Activated naive CD4-positive, alpha-beta T cell treated with Interleukin-2 at 50 U/mL for 16 hours (primary cell): ENCODE measurements around the gene NTRK1.

Experiments used
- DNase-seq: peaks from one replicate; pipeline ENCODE4 v3.0.0-alpha.2; 2020

The NTRK1 gene

DNA sequence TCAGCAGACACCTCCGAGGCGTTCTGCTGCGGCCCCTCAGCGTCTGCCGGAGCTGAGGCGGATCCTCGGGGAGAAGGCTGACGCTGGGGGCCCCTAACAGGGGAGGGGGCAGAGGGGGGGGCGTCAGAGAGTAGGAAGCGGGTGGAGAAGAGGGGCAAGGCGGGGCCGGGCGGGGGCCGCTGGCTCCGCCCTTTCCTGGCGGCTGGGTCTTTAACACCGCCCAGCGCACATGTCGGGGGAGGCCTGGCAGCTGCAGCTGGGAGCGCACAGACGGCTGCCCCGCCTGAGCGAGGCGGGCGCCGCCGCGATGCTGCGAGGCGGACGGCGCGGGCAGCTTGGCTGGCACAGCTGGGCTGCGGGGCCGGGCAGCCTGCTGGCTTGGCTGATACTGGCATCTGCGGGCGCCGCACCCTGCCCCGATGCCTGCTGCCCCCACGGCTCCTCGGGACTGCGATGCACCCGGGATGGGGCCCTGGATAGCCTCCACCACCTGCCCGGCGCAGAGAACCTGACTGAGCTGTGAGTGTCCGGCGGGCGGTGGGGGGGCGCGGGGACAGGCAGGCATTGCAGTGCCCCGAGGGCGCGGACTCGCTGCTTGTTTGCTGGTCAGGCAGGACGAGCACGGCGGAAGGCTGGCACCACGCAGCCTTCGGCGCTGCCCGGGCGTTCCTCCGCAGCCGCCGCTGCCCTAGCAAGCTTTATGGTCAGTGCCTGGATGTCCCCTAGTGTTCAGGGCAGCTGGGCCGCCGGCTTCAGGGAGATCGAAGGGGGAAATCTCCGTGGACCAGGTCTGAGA, at the start of gene NTRK1:
Gene NTRK1, plus strand, starts transcription at position 238 of the 796 bp plus-strand sequence. Its CDS starts 70 bp downstream, at position 308.
- peak; percentile 59 for DNase-seq

DNA sequence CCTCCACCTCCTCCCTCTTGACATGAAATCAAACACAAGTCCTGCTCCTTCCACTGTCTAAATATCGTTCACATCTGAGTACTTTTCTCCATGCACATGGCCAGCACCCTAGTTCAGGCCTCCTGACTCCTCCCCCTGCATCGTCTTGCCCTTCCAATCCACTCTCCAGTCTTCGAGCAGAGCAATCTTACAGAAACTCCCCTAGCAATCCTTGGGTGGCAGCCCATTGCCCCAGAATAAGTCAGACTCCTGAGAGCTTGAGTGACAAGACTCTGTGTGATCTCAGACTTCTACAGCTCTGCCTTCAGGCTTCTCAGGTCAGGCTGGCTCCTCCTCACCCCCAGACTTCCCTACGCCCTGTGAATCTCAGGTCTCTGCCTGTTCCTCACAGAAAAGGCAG, 49.5 kb upstream of the NTRK1 start:
- no peak for DNase-seq

DNA sequence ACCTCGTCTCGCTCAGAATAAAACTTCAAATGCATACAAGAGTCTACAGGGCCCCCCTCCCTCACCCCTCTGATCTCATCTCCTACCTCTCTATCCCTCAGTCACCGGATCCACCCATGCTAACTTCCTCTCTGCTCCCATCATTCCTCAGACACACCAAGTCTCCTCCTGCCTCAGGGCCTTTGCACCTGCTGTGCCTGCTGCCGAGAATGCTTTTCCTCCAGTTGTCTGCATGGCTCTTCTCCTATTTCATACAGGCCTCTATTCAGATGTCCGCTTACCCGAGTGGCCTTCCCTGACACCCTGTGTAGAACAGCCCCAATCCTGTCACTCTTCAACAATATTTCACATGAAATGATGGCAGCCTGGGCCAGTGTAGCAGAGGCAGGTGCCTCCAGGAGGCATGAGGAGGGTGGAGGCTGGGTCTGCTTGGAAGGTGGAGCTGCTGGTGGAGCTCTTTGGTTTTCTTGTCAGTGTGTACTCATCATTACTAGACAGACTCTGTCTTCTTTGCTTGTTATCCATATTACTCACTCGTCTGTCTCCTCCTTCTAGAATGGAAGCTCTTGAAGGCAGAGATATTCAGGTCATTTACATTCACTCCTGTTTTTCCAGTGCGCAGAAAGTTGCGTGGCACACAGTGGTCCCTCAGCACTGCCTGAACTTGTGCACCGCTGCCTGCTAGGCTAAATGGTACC, 48.2 kb upstream of the NTRK1 start:
- no peak for DNase-seq

DNA sequence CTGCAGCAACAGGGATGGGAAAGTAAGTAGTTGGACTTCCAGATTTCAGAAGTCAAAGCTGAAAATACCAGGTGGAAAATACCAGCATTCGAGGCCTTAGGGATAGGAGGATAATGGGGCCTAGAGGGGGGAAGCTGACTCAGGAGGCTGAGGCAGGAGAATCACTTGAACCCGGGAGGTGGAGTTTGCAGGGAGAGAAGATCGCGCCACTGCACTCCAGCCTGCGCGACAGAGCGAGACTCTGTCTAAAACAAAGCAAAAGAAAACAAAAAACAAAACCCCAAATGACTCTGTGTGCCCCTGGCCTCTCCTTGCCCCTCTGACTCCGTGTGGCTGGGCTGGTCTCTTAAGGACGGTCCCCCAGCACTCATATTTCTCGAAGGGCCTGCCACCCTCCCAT, 47.4 kb upstream of the NTRK1 start:
- DNase-seq: no peak

GRCh38 chr1:156813750-156814570, 46.7 kb upstream of the NTRK1 start:
- DNase-seq: peak; percentile 74

DNA sequence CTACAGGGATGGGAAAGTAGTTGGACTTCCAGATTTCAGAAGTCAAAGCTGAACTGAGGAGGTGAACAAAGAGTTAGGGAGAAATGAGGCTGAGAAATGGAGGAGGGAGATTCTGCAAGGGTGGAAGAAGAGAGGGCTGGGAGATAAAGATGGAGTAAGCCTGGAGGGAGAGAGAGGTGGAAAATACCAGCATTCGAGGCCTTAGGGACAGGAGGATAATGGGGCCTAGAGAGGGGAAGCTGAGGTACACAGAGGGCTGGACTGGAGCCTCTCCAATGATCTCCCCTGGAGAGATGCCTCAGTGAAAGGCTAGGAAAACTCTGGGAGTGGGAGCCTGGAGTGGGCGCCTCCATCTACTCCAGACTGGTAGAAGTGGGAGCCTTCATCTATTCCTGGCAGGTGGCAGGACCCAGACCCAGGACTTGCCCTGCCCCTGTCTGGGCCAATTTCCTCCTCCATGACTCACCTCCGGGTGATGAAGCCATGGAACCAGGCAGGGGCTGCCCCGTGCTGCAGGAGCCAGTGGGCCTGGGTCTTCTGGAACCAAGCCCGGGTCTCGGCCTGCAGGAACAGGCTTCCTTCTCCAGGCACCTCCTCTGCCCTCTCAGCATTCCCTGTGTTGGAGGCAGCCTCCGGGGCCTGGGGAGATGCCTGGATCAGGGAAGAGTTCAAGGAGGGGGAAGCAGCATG, 45.9 kb upstream of the NTRK1 start:
- peak; percentile 61 for DNase-seq

DNA sequence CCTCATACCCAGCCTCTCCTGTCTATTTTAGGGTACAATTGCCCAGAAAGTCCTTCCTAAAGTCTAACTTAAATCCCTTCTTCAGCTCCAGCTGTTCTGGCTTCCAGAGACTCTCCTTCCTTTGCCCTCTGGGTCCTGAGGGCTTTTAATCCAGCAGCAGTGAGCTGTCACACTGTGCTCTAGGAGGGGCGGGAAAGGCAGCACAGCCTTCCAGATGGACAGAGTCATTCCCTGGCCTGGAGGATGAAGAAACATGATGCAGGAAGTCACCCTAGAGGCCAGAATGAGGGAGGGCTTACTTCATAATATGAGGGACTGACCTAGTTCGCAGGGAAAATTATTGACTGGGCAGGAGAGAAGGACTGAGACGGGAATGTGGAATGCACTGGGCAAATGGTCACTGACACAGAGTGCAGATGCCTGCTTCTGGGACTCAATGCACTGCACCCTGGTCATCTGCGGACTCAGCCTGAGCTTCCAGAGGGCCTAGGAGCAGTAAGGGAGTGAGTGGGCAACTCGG, 45.3 kb upstream of the NTRK1 start:
- no peak for DNase-seq

- DNase-seq: no peak
These were observed 44.7 kb upstream of the NTRK1 start for GRCh38 chr1:156815961-156816422.

DNA sequence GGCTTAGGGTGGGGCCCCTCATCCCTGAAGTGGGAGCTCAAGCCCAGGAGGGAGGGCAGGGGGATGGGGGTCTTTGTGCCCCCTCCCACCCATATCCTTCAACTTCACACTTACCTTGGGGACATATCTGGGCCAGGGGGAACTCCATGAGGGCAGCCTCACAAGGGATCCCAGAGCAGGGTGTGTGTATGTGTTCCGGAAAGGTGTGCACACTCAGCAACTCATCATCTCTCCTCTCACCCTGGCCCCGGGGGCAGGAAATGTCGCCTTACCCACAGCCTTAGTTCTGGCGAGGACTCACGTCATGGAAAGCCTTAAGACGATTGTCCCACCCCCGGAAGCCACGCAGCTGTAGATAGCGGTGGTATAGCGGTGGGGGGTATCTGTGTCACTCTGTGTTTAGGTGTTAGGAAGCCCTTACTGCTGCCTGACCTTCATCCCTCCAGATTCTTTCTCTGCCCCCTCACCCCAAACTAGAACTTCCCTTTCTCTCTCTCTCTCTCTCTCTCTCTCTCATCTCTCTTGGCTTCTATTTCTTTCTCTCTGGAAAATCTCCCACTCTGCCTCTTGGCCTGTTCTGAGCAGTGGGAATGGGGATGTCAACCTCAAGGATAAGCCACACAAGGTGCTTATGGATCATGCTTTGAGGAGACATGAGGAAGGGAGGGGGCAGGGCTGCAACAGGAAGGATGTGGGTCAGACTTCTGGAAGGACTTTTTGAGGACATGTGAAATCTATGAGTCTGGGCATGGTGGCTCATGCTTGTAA, 43.9 kb upstream of the NTRK1 start, which contains the start of gene SH2D2A:
Gene SH2D2A, minus strand, starts transcription at position 288 of the 768 bp plus-strand sequence. Its CDS starts 140 bp downstream, at position 148.
- peak; percentile 94 for DNase-seq

GRCh38 chr1:156821801-156822200, 38.9 kb upstream of the NTRK1 start:
- DNase-seq: peak; percentile 38

DNA sequence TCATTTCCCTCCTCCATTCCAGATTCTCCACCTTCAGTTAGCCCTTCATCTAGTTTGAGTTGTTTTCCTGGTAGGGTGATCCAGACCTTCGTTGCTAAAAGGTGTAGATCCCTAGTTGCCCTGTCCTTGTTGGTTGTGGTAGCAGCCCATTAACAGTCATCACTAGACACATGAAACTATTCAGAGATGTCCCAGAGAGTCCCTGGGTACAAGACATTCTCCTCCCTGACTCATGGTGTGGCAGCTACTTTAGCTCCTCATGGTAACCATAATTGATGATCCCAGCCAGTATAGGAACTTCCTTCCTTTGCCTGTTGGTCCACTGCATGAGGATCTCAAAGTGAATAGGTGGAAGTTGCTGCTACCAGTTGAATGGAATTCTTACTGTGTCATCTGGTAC, 38.0 kb upstream of the NTRK1 start:
- DNase-seq: no peak

DNA sequence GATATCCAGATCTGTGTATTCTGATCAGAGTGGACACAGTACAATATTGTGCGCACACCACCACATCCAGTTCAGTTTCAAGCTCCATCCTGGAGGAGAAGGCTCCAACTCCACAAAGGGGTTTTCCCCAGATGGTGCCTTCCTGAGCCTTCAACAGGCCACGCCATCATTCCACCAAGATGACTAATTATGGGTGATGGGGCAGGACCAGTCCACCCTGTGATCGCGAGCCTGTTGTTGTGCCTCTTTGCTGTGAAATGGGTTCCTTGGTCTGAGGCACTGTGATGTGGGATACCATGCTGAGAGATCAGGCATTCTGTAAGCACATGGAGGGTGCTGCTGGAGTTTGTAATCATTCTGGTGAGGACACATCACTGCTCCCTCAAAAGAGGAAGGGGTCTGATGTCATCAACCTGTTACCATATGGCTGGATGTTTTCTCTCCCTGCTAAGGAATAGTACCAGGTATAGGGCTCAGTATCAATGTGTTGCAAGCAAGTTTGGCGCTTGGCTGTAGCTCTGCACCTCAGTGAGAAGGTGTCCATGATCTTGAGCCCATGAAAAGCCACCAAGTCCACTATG, 37.4 kb upstream of the NTRK1 start:
- DNase-seq: no peak

DNA sequence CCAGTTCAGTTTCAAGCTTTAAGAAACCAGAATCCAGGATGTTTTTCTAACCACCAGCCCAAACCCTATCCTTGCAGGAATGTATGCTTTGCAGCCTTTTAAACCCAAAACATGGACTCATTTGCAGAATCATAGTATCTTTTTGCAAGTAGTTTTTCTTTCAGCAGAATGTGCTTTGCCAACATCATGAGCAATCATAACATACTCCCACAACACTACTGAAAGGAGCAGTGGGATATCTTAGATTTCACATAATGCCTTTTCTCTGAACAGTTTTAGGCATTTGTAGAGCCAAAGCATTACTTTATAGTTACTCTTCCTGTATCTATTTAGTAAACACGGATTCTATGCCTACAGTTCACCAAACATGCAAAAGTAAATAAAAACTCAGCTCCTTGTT, 34.0 kb upstream of the NTRK1 start:
- DNase-seq: no peak

DNA sequence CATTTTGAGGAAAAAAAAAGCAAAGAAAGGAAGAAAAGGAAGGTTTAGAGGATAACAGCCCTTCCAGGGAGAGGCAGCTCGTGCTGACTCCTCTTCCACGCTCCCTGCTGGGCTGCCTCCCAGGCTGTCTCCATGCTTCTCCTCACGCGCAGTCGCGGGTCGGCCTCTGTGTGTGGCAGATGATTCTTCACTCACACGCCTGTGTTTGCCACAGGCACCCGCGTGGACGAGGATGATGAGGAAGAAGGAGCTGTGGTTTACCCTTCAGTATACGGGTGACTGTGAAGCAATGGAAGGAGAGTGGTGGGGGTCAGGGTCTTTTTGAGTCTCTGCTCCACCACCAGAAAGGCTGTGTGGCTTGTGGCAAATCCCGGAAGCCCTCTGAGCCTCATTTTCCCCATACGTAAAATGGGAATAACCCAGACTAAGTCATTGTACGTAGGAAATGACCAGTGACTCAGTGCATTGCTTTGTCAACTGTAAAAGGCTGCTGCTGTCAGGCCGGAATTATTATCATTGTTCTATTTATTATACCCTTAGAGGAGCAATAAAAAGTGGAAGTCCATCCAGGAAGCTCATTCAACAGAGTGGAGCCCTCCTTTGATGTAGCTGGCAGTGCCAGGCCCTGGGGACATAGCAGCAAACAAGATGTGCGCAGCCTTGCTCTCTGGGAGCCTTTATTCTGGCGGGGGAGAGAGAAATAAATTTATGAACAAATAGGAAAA, 32.1 kb upstream of the NTRK1 start:
- DNase-seq: no peak

DNA sequence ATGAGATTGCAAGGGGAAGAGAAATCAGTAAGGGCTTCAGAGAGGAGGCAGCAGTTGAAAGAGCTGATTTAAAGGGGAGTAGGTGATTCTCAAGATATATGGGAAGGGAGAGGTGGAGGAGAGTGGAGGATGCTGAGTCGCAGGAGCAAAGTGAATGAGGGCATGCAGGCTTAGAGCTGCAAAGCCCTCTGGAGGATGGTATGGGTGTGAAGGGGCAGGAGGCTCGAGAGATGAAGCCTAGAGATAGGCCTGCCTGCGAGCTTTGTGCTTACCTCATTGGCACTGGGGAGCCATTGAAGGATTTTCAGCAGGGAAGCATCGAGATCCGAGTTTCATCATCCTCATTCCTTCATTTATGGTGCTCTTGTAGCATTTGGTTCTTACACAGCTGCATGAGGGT, 28.2 kb upstream of the NTRK1 start:
- DNase-seq: no peak

DNA sequence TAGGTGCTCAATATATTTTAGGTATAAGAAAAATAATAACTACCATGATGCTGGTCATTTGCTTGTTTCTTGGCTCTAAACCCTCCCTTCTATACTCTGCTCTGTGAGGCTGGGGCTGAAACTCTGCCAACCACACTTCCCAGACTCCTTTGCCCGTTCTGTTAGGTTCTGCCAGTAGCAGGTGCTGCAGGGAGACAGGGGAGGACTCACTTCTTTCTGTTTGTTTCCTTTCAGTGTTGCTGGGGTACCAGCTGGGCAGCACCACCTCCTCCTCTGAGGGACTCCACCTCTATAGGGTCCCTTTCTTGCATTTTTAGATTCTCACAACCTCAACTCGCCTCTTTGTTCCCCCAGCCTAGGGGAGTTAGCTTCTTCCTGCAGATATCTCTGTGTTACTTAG, 27.1 kb upstream of the NTRK1 start:
- DNase-seq: no peak

GRCh38 chr1:156834322-156834721, 26.3 kb upstream of the NTRK1 start:
- no peak for DNase-seq

DNA sequence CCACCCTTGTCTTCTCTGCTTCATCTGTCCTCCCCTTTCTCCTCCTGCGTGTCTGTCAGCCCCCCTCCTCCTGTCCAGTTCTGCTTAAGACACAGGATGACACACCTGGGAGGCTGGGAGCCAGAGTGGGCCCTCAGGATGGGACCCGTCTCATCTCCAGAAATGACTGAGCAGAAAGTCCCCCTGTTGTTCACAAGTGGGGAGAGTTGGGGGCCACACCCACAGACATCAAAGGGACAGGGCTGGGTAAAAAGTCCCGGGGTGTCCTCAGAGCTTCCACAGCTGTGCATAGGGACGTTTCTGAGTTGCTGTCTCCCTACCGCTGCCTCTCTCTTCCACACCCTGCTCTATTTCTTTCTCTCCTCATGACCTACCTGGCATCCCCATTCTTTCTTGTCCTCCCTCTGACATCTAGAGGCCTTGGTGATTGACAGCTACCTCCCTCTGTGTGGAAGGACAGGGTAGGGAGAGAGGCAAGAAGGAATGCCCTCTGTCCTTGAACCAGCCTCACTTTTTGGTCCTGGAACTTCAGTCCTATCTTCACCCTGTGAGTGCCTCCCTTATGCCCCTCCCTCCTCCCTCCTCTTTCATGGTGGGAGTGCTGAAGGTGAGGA, 24.5 kb upstream of the NTRK1 start:
- peak; percentile 51 for DNase-seq

DNA sequence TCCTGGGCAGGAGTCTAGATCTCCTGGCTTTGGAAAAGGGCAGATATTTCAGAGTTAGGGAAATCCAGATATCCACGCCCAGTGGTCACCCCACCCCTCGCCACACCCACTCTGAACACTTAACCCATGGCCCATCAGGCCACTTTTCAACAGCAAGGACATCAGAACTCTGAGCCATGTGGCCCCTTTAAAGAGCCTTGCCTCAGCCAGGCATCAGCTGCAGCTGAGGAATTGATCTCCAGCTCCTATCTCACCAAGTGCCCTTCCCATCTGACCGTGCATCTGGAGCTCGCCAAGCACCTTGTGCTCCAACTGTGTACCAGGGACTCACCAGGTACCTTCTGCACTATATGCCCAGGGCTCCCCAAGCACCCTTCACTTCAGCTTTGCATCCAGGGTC, 23.8 kb upstream of the NTRK1 start:
- no peak for DNase-seq

DNA sequence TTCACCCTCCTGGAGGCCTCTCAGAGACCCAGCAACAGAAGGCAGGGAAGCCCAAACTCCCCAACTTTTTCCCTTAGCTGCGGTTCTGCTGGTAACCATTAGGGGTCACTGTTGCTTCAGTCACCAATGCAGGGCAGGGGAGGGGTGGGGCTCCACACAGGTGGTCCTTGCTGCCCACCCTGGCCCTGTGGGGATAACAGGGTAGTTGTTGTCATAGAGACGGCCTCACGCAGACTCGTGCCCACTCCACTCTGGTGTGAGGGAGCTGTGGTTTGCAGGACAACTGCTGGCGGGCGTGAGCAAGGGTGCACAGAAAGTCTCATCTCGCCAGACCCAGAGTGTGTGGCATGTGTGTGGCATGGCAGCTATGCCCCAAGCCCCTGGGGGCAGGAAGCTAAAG, 21.7 kb upstream of the NTRK1 start:
- peak; percentile 45 for DNase-seq
